Vagina (tissue), 2 donors: ENCODE measurements around the gene PANX3.

Experiments
- POLR2A ChIP-seq, 2 donors: fragments of 450-650 bp; IDR thresholded peaks; one replicate each; pipeline ENCODE4 v1.6.1; 2017; ENCODE audit warnings: antibody characterized with exemption in 2 of 2, mild to moderate bottlenecking in 2 of 2, moderate library complexity in 2 of 2
- POLR2AphosphoS5 ChIP-seq, 2 donors: sonication (generic); formaldehyde crosslinking; IDR thresholded peaks; one replicate each; pipeline ENCODE4 v1.9.0; 2017; ENCODE audit warnings: antibody characterized with exemption in 2 of 2, mild to moderate bottlenecking in 2 of 2, low read depth in 1 of 2; ENCODE audit not compliant: insufficient read depth in 1 of 2

- no peak for TF ChIP-seq POLR2A (IDR thresholded peaks at IDR 0.05)
- TF ChIP-seq POLR2AphosphoS5 (IDR thresholded peaks at IDR 0.05; ENCODE audit: insufficient read depth in 1 of 2, low read depth in 1 of 2) = no peak
Observed at GRCh38 chr11:124569697-124570096, 41.5 kb upstream of the PANX3 start, which contains the start of gene OR8A1.
